Measurements from ENCODE around the gene NME5.

The NME5 gene

DNA sequence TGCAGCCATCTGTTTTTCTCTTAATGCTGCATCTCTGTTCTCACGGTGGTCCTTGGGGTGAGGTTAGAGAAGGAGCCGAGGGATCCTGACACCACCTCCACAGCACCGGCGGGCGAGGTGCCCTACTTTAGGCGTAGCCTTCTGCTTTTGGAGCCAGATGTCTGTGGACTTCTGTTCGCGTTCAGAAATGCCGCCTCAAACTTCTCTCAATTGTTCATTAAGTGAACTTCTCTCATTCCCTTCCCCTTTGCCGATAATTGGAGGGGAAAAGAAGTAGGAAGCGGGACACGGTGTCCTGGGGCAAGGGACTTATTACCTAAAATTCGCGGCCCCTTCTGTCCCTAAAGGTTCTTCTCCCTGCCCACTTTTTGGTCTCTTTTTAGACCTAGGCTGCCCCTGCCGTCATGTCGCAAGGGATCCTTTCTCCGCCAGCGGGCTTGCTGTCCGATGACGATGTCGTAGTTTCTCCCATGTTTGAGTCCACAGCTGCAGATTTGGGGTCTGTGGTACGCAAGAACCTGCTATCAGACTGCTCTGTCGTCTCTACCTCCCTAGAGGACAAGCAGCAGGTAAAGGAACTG lies 40.1 kb upstream of the NME5 start:
- H3K27ac ChIP-seq (ENCODE audit: low read depth, low read length): peak overlapping the region; percentile 83
- no peaks in the 10 kb centered on the region for H3K27me3 ChIP-seq (ENCODE audit: low read length)
- peaks cover 32% of the 10 kb centered on the region for H3K79me2 ChIP-seq (ENCODE audit: insufficient read depth, low read length)
- H2AFZ ChIP-seq (ENCODE audit: low read depth, low read length, severe bottlenecking): peak overlapping the region; percentile 71
- H3K4me3 ChIP-seq (ENCODE audit: insufficient read depth, low read length, poor library complexity, severe bottlenecking): peak overlapping the region; percentile 83
- TF ChIP-seq, protein P1, sequence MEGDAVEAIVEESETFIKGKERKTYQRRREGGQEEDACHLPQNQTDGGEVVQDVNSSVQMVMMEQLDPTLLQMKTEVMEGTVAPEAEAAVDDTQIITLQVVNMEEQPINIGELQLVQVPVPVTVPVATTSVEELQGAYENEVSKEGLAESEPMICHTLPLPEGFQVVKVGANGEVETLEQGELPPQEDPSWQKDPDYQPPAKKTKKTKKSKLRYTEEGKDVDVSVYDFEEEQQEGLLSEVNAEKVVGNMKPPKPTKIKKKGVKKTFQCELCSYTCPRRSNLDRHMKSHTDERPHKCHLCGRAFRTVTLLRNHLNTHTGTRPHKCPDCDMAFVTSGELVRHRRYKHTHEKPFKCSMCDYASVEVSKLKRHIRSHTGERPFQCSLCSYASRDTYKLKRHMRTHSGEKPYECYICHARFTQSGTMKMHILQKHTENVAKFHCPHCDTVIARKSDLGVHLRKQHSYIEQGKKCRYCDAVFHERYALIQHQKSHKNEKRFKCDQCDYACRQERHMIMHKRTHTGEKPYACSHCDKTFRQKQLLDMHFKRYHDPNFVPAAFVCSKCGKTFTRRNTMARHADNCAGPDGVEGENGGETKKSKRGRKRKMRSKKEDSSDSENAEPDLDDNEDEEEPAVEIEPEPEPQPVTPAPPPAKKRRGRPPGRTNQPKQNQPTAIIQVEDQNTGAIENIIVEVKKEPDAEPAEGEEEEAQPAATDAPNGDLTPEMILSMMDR (IDR thresholded peaks at IDR 0.05; ENCODE audit: insufficient read depth, low read length, poor library complexity, severe bottlenecking): no peak
- no peak for TF ChIP-seq EZH2phosphoT487 (conservative IDR thresholded peaks at IDR 0.05; ENCODE audit: low read length)
- 0 out of 2 replicates have a peak, but pooled peaks cover 10% of the 10 kb centered on the region for H3F3A ChIP-seq (ENCODE audit: insufficient read depth)
- H3K9ac ChIP-seq (ENCODE audit: low read length): peak overlapping the region; percentile 75
- H3K36me3 ChIP-seq (ENCODE audit: low read length): no peaks in the 10 kb centered on the region
- H3K9me2 ChIP-seq (replicated peaks; ENCODE audit: insufficient read depth, low read length): no peaks in the 10 kb centered on the region
- H3K9me3 ChIP-seq (ENCODE audit: insufficient read depth, low read length): no peaks in the 10 kb centered on the region
- no peaks in the 10 kb centered on the region for H4K20me1 ChIP-seq (ENCODE audit: low read depth, low read length)
- H3K4me2 ChIP-seq (ENCODE audit: low read depth, low read length, poor library complexity, severe bottlenecking): peak overlapping the region; percentile 75

DNA sequence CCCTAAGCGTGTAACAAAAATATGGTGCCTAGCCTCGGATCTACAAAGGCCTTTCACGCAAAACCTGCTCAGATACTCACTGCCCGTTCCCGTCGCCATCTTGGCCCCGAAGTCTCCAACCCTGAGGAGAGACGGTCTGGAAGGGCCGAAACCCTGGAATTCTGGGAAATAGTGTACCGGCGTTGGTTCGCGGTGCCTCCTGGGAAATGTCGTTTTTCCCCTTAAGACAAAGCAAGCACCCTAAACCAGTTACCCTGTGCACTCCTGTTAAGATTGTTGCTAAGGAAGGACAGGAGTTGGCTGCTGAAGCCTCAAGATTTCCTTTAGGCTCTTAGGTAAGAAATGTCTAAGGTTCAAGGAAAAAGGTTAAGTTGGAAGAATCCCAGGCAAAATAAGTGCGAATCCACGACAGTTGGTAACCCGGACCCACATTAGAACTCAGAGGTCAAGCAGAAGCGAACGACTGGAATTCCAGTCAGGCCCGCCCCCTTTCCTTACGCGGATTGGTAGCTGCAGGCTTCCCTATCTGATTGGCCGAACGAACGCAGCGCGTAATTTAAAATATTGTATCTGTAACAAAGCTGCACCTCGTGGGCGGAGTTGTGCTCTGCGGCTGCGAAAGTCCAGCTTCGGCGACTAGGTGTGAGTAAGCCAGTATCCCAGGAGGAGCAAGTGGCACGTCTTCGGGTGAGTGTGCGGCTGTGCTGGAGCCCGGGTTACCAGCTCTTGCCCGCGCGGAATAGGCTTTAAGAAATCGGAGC lies 39.5 kb upstream of the NME5 start, which contains the start of the genes BRD8 and KIF20A:
Gene BRD8 (minus strand): TSS at position 115 of the 761 bp plus-strand sequence. CDS start 16 bp downstream, at position 99.
Gene KIF20A (plus strand): TSS at position 597 of the 761 bp plus-strand sequence. CDS start 569 bp downstream, outside the sequence.
- Histone ChIP-seq H3F3A (ENCODE audit: insufficient read depth) (0 out of 2 replicates have a peak, but pooled peaks cover 10% of the 10 kb centered on the region), H3K9ac (ENCODE audit: low read length) (peak within 1 kb of the TSS; percentile 75), H2AFZ (ENCODE audit: low read depth, low read length, severe bottlenecking) (peak within 1 kb of the TSS; percentile 93), H4K20me1 (ENCODE audit: low read depth, low read length) (no peaks in the 10 kb centered on the region), H3K4me2 (ENCODE audit: low read depth, low read length, poor library complexity, severe bottlenecking) (peak within 1 kb of the TSS; percentile 75), H3K9me2 (replicated peaks; ENCODE audit: insufficient read depth, low read length) (no peaks in the 10 kb centered on the region), H3K9me3 (ENCODE audit: insufficient read depth, low read length) (no peaks in the 10 kb centered on the region), H3K79me2 (ENCODE audit: insufficient read depth, low read length) (peaks cover 32% of the 10 kb centered on the region), H3K36me3 (ENCODE audit: low read length) (no peaks in the 10 kb centered on the region), H3K27me3 (ENCODE audit: low read length) (no peaks in the 10 kb centered on the region), H3K4me3 (ENCODE audit: insufficient read depth, low read length, poor library complexity, severe bottlenecking) (peak within 1 kb of the TSS; percentile 83), H3K27ac (ENCODE audit: low read depth, low read length) (peak within 1 kb of the TSS; percentile 83)
- TF ChIP-seq EZH2phosphoT487 (conservative IDR thresholded peaks at IDR 0.05; ENCODE audit: low read length): no peak
- TF ChIP-seq, protein P1 (IDR thresholded peaks at IDR 0.05; ENCODE audit: insufficient read depth, low read length, poor library complexity, severe bottlenecking): no peak

DNA sequence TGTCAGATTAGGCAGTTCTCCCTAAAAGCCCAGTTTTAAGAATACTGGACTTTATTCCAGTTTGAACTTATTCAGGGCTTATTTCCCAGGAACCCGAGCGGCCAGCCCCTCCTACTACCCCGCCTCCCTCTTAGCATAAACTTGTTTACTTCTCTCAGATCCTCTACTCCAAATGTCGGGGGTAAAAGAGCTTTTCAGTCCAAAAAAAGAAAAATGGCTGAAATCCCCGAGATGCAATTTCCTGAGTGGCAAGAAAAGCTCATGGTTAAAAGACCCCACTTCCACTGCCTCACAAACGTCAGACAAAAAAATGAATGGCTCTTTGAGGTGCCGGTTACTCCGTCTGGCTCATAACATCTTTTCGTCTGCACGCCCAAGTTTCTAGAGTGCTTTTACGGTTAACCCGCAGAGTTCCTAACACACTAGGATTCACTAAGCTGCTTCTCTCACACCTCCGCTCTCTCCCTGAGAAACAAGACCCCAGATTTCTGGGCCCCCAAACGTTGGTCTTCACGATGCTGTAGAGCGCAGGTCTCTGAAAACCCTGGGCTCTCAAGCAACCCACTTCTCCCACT lies 38.8 kb upstream of the NME5 start:
- Histone ChIP-seq H2AFZ (ENCODE audit: low read depth, low read length, severe bottlenecking) (peak overlapping the region; percentile 93), H3K79me2 (ENCODE audit: insufficient read depth, low read length) (peaks cover 32% of the 10 kb centered on the region)

More for the DNA sequence above, 38.8 kb upstream of the NME5 start:
- H3K27me3 ChIP-seq (ENCODE audit: low read length): no peaks in the 10 kb centered on the region
- no peaks in the 10 kb centered on the region for H4K20me1 ChIP-seq (ENCODE audit: low read depth, low read length)
- peak overlapping the region; percentile 75 for H3K4me2 ChIP-seq (ENCODE audit: low read depth, low read length, poor library complexity, severe bottlenecking)
- TF ChIP-seq, protein P1 (IDR thresholded peaks at IDR 0.05; ENCODE audit: insufficient read depth, low read length, poor library complexity, severe bottlenecking): no peak
- no peak for TF ChIP-seq EZH2phosphoT487 (conservative IDR thresholded peaks at IDR 0.05; ENCODE audit: low read length)
- no peaks in the 10 kb centered on the region for H3K9me3 ChIP-seq (ENCODE audit: insufficient read depth, low read length)
- no peaks in the 10 kb centered on the region for H3K9me2 ChIP-seq (replicated peaks; ENCODE audit: insufficient read depth, low read length)
- 0 out of 2 replicates have a peak, but pooled peaks cover 10% of the 10 kb centered on the region for H3F3A ChIP-seq (ENCODE audit: insufficient read depth)
- peak overlapping the region; percentile 83 for H3K4me3 ChIP-seq (ENCODE audit: insufficient read depth, low read length, poor library complexity, severe bottlenecking)
- peak overlapping the region; percentile 83 for H3K27ac ChIP-seq (ENCODE audit: low read depth, low read length)
- peak overlapping the region; percentile 75 for H3K9ac ChIP-seq (ENCODE audit: low read length)
- H3K36me3 ChIP-seq (ENCODE audit: low read length): no peaks in the 10 kb centered on the region

Measured in SU-DHL-6 (cell line).